Left lobe of liver (tissue), 2 donors: ENCODE data around the gene STEAP1B. TPM values are rescaled to one million over a fixed set of nuclear protein-coding genes. Genes with fewer than 3 reads are reported as not detected.
"Not testable (repeated sequence)": the region's sequence is repeated elsewhere in the genome, so short reads cannot be mapped to it uniquely, and the experiment has no call there.

ENCODE experiments used
- ATAC-seq: fragments of 200-7000 bp; cut with Tn5 transposase; one replicate; pipeline ENCODE4 v1.9.1; 2020; ENCODE audit warnings: mild to moderate bottlenecking, moderate library complexity
- DNase-seq: peaks from one replicate; pipeline ENCODE4 v3.0.0-alpha.2; 2020; ENCODE audit warnings: low spot score
- total RNA-seq: library from RNA; stranded (reverse); gene quantifications from one replicate; pipeline ENCODE4 v1.2.1, GENCODE V29; 2021
- donor health status: DM: no; HTN: no; CAD: no; lungs with moderate emphysema.
- donor health status: DM: no; HTN: yes; CAD: no.

The STEAP1B gene
- total RNA-seq, 1 donor from 2014 or later: not detected

DNA sequence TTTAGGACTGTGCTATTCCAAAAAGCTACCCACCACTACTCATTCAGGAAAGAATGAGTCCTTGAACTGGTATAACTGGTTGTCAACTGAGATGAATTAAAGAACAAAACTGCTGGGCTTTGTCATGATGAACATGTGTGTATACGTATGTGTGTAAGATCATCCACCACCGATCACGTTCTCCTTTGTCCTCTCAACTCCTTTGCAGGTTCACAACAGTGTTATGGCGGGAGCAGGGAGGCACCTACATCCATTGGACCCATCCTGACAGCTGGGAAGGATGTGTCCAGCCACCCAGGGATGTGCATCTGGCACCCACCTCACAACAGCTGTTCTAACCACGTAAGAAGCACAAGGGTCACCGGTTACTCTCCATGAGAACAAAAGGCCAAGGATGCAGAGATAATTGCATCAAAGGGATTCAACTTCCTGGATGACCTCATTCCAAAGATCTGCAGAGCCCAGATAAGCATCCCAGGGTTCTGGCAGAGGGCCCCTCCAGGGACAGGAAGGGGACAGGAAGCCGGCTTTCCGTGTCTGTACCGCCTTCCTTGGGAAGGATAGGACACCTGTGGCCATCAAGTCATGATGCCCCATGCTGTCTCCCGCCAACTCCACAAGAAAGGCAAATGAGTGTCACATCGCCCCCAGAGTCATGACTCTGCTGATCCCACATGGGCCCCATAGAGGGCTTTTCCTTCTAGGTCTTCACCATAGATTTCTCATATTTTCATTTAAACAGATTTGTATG is 66.1 kb downstream of the STEAP1B start:
- ATAC-seq: no peak
- no peak for DNase-seq

DNA sequence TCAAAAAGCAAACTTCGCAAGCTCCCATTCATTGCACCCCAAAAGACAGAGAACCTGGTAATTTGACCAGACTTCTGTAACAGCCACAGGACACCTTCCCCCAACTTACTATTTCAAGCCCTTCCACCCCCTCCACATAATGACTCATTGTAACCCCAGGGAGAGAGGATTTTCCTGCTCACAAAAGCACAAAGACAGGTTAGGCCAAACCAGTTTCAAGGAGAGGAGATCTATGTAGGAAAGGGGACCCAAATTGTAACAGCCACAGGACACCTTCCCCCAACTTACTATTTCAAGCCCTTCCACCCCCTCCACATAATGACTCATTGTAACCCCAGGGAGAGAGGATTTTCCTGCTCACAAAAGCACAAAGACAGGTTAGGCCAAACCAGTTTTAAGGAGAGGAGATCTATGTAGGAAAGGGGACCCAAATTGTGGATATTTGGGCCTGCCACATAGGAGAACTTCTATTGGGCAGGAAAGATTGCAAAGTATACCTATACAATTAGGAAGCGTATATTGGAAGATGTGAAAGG is 66.8 kb downstream of the STEAP1B start:
- ATAC-seq, DNase-seq: not testable (repeated sequence)

- no peak for ATAC-seq
- no peak for DNase-seq
Observed at GRCh38 chr7:22432203-22432718, 67.7 kb downstream of the STEAP1B start.

DNA sequence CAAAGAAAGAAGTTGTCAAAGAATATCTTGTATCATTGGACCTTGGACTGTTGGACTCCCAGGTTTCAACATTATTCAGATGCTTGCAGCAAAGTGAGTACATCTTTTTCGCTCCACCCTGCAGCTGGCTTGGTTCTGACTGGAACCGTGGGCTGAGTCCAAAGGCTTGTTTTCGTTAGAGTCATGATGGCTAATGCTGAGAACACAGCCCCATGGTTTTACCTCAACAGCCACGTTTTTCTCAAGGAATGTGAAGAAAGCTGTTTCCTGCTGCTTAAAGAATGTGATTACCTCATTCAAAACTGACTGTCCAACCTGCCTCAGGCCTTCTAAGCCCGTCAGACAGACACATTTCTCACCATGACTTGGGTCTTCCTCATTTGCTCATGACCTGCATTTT is 69.5 kb downstream of the STEAP1B start:
- no peak for ATAC-seq
- DNase-seq: no peak

GRCh38 chr7:22429386-22429785 is 70.6 kb downstream of the STEAP1B start:
- no peak for DNase-seq
- ATAC-seq: no peak

GRCh38 chr7:22427855-22428254 is 72.1 kb downstream of the STEAP1B start:
- no peak for ATAC-seq

GRCh38 chr7:22427104-22427503 is 72.9 kb downstream of the STEAP1B start:
- ATAC-seq: no peak
- DNase-seq: no peak

More at GRCh38 chr7:22427855-22428254, 72.1 kb downstream of the STEAP1B start:
- DNase-seq: no peak

- DNase-seq (no peak), ATAC-seq (no peak)
Observed at GRCh38 chr7:22426463-22427094, 73.4 kb downstream of the STEAP1B start.

- DNase-seq (no peak), ATAC-seq (no peak)
Observed at GRCh38 chr7:22425361-22425760, 74.6 kb downstream of the STEAP1B start.

DNA sequence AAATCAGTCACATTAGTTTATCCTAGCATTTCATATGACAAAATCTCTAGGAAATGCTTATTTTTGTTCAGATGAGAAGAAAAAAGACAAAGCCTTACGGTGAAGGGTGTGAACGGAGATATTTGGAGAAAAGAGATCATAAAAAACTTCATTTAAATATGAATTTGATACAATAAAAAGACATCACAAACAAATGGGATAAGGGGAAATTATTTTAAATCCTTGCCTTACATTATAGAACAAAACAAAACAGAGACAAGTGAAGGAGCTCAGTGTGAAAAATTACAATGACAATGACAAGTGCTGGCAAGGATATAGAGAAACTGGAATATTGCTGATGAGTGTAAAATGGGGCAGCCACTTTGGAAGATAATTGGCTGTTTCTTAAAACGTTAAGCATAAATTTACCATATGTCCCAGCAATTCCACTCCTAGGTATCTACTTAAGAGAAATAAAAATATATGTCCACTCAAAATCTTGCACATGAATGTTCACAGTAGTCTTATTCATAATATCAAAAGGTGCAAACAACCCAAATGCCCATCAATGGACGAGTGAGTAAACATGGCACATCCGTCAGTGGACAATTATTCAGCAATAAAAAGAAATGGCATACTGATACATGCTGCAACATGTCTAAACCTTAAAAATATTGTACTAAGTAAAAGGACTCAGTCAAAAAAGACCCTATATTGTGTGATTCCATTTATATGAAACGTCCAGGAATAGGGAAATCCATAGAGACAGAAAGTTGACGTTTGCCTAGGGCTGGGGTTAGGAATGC is 77.0 kb downstream of the STEAP1B start:
- DNase-seq (no peak), ATAC-seq (no peak)

GRCh38 chr7:22420973-22421635 is 78.9 kb downstream of the STEAP1B start:
- DNase-seq: no peak
- peak; percentile 37 for ATAC-seq

DNA sequence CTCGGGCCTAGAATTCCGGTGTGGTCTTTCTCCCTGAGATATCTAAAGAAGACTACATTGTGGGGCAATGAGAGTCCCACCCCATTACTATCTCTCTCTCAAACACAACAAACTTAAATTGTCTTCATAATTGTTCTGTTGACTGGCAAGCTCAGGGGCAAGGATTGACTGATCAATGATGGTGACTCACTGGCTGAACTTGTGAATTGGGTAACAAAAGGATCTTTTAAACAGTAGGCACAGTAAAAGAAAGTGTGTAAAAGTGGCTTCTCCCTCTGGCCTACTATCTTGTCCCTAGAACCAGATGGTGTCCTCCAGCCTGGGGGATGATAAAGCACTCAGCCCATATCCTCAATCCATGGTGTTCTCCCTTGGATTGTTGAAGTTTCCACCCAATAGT is 80.0 kb downstream of the STEAP1B start:
- no peak for DNase-seq
- ATAC-seq: no peak

DNA sequence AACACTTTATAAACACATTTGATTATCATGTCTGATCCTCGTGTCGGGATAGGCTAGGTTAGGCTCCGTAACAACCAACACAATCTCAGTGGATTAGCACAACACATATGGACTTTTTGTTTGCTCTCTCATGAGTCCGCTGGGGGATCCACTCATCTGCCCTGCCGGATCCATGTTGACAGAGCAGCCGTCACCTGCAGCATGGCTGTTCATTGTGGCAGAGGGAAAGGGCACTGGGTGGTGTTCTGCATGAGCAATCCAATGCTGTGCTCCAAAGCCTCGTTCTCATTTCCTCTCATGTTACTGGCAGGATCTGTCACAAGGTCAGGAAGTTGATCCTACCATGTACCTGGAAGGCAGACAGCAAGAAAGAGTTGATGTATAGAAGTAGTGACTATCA is 80.5 kb downstream of the STEAP1B start:
- no peak for ATAC-seq
- DNase-seq: no peak

DNA sequence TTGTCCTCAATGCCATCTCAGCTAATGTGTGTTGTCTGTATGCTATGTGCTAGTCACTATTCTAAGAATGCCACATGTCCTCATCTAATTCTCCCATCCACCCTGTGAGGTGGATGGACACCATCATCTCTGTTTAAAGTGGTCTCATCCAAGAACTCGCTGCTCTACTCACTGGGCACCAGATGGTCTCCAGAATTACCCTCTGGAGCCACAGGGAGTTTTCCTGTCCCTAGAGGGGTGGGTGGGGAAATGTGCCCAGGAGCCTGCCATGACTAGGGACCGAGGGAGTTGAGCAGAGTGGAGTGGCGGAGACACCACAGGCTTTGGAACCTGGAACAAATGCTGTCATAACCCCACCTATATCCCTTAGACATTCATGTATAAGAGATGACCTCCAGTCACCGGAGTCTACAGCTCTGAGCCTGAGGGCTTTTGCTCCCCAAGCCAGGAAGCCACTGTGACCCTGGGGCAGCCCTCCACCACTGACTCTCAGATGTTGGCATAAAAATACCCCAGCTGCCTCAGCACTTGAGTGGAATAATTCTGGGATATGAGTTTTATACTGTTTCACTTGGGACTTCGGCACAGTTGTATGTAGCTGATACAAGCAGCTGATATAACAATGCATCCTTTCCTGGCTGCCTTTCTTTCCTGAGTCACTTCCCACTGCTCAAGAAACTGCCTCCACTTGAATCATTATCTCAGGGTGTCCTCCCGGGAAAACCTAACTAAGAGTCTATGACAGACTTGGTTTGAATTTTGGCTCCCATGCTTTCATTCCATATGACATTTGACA is 81.5 kb downstream of the STEAP1B start:
- DNase-seq (no peak), ATAC-seq (no peak)

- no peak for ATAC-seq
- no peak for DNase-seq
Observed at GRCh38 chr7:22417841-22418240, 82.1 kb downstream of the STEAP1B start.

GRCh38 chr7:22417349-22417748 is 82.6 kb downstream of the STEAP1B start:
- no peak for DNase-seq
- no peak for ATAC-seq

GRCh38 chr7:22414424-22414823 is 85.6 kb downstream of the STEAP1B start:
- ATAC-seq (no peak), DNase-seq (no peak)

GRCh38 chr7:22413211-22413610 is 86.8 kb downstream of the STEAP1B start:
- no peak for DNase-seq
- ATAC-seq: no peak

DNA sequence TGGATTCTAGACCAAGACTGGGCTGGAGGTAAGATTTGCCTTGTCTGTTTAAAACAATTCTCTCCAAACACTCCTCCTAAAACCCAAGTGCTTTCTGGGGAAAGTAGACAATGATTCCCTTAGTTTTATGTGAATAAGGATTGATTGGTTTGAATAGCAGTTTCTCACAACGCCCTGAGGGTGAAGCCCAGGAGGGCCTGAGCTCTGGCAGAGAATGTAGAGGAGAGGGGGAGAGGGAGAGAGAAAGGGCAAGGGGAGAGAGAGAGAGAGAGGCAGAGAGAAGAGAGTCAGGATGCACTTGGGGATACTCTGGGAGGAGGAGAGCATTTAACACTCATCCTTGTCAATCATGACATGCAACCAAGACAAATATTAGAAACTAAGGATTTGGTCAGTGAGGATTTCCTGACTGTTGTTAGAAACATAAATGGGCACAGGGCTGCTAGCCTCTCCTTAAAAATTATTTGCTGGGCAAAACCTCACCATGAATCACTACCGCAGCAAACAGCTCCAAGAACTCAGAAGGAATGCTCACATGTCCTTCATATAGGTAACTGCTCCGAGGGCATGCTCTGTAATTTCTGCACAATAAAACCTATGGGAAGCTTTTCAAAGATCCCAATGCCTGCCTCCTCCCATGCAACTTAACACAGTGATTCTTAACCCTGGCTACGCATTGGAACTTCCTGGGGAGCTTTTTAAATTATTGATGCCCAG is 87.9 kb downstream of the STEAP1B start:
- ATAC-seq: no peak
- no peak for DNase-seq
